ENCODE data around the gene RASD1.

Gene RASD1

GRCh38 chr17:17526369-17526768, 30.2 kb upstream of the RASD1 start:
- no peak for DNase-seq

GRCh38 chr17:17525956-17526355, 29.8 kb upstream of the RASD1 start:
- no peak for DNase-seq

- DNase-seq = no peak
Observed at GRCh38 chr17:17525311-17525710, 29.1 kb upstream of the RASD1 start.

GRCh38 chr17:17523731-17524490, 27.7 kb upstream of the RASD1 start:
- no peak for DNase-seq

- DNase-seq = no peak
Observed at GRCh38 chr17:17523001-17523730, 27.0 kb upstream of the RASD1 start.

GRCh38 chr17:17520599-17521232, 24.5 kb upstream of the RASD1 start:
- DNase-seq = no peak

GRCh38 chr17:17519886-17520285, 23.7 kb upstream of the RASD1 start:
- DNase-seq = no peak

- DNase-seq = no peak
Observed at GRCh38 chr17:17518951-17519350, 22.8 kb upstream of the RASD1 start.

GRCh38 chr17:17518014-17518413, 21.8 kb upstream of the RASD1 start:
- DNase-seq = no peak

- no peak for DNase-seq
Observed at GRCh38 chr17:17516941-17517720, 20.9 kb upstream of the RASD1 start.

- no peak for DNase-seq
Observed at GRCh38 chr17:17515934-17516930, 20.0 kb upstream of the RASD1 start.

GRCh38 chr17:17514993-17515933, 19.1 kb upstream of the RASD1 start:
- DNase-seq = no peak

- DNase-seq = no peak
Observed at GRCh38 chr17:17514361-17514992, 18.3 kb upstream of the RASD1 start.

GRCh38 chr17:17513626-17514025, 17.4 kb upstream of the RASD1 start:
- no peak for DNase-seq

GRCh38 chr17:17512866-17513265, 16.7 kb upstream of the RASD1 start:
- DNase-seq = no peak

GRCh38 chr17:17511881-17512858, 16.0 kb upstream of the RASD1 start:
- DNase-seq = no peak

- no peak for DNase-seq
Observed at GRCh38 chr17:17511293-17511741, 15.1 kb upstream of the RASD1 start.

GRCh38 chr17:17510456-17511292, 14.5 kb upstream of the RASD1 start:
- no peak for DNase-seq

All from CD4-positive, alpha-beta T cell treated with Interleukin-21 for 1 hour (primary cell).